ENCODE data around the gene ACAP3. TPM values are rescaled to one million over a fixed set of nuclear protein-coding genes. Genes with fewer than 3 reads are reported as not detected.

The ACAP3 gene
- total RNA-seq, 1 experiment from 2014 or later = 28.1 TPM

Small RNAs within 50 kb of the gene (small RNA-seq; reads per million reads assigned to genes)
- gene MIR6726 = not detected

Other genes with a start within 250 kb of the ACAP3 start
- not detected in 2 replicates for gene RNF223, start 233.6 kb downstream of the ACAP3 start, total RNA-seq (2014; rRNA removed; shearing (Covaris generic); ENCODE audit: low replicate concordance)
- 10.2 and 10.4 TPM in 2 replicates for gene C1orf159, start 191.8 kb downstream of the ACAP3 start, total RNA-seq (2014; rRNA removed; shearing (Covaris generic); ENCODE audit: low replicate concordance)
- 0.18 TPM in 1 of 2 replicates, not detected in the other for gene TTLL10, start 134.1 kb downstream of the ACAP3 start, total RNA-seq (2014; rRNA removed; shearing (Covaris generic); ENCODE audit: low replicate concordance)
- gene TNFRSF18, start 101.3 kb downstream of the ACAP3 start, total RNA-seq (2014; rRNA removed; shearing (Covaris generic); ENCODE audit: low replicate concordance) = 0.30 and 0.90 TPM in 2 replicates
- gene TNFRSF4, start 93.8 kb downstream of the ACAP3 start, total RNA-seq (2014; rRNA removed; shearing (Covaris generic); ENCODE audit: low replicate concordance) = not detected in 2 replicates
- gene SDF4, start 75.9 kb downstream of the ACAP3 start, total RNA-seq (2014; rRNA removed; shearing (Covaris generic); ENCODE audit: low replicate concordance) = 25.6 and 42.0 TPM in 2 replicates
- 8.6 and 17.7 TPM in 2 replicates for gene B3GALT6, start 75.7 kb downstream of the ACAP3 start, total RNA-seq (2014; rRNA removed; shearing (Covaris generic); ENCODE audit: low replicate concordance)
- gene C1QTNF12, start 61.2 kb downstream of the ACAP3 start, total RNA-seq (2014; rRNA removed; shearing (Covaris generic); ENCODE audit: low replicate concordance) = 2.2 and 2.5 TPM in 2 replicates
- 46.1 and 59.3 TPM in 2 replicates for gene UBE2J2, start 34.1 kb downstream of the ACAP3 start, total RNA-seq (2014; rRNA removed; shearing (Covaris generic); ENCODE audit: low replicate concordance)
- gene SCNN1D, start 27.5 kb downstream of the ACAP3 start, total RNA-seq (2014; rRNA removed; shearing (Covaris generic); ENCODE audit: low replicate concordance) = 1.2 and 1.4 TPM in 2 replicates
- gene PUSL1, start 667 bp upstream of the ACAP3 start, total RNA-seq (2014; rRNA removed; shearing (Covaris generic); ENCODE audit: low replicate concordance) = 14.9 and 45.1 TPM in 2 replicates
- gene INTS11, start 16.7 kb upstream of the ACAP3 start, total RNA-seq (2014; rRNA removed; shearing (Covaris generic); ENCODE audit: low replicate concordance) = 69.8 and 168 TPM in 2 replicates
- gene CPTP, start 16.9 kb upstream of the ACAP3 start, total RNA-seq (2014; rRNA removed; shearing (Covaris generic); ENCODE audit: low replicate concordance) = 35.0 and 74.7 TPM in 2 replicates
- gene TAS1R3, start 23.4 kb upstream of the ACAP3 start, total RNA-seq (2014; rRNA removed; shearing (Covaris generic); ENCODE audit: low replicate concordance) = 49.2 and 82.6 TPM in 2 replicates
- gene DVL1, start 41.5 kb upstream of the ACAP3 start, total RNA-seq (2014; rRNA removed; shearing (Covaris generic); ENCODE audit: low replicate concordance) = 36.0 and 104 TPM in 2 replicates
- gene MXRA8, start 50.6 kb upstream of the ACAP3 start, total RNA-seq (2014; rRNA removed; shearing (Covaris generic); ENCODE audit: low replicate concordance) = not detected in 2 replicates
- gene AURKAIP1, start 67.3 kb upstream of the ACAP3 start, total RNA-seq (2014; rRNA removed; shearing (Covaris generic); ENCODE audit: low replicate concordance) = 49.1 and 150 TPM in 2 replicates
- gene CCNL2, start 91.4 kb upstream of the ACAP3 start, total RNA-seq (2014; rRNA removed; shearing (Covaris generic); ENCODE audit: low replicate concordance) = 97.9 and 152 TPM in 2 replicates
- 136 and 151 TPM in 2 replicates for gene MRPL20, start 99.4 kb upstream of the ACAP3 start, total RNA-seq (2014; rRNA removed; shearing (Covaris generic); ENCODE audit: low replicate concordance)
- gene ANKRD65, start 113.3 kb upstream of the ACAP3 start, total RNA-seq (2014; rRNA removed; shearing (Covaris generic); ENCODE audit: low replicate concordance) = not detected in 2 replicates
- not detected in 2 replicates for gene VWA1, start 127.8 kb upstream of the ACAP3 start, total RNA-seq (2014; rRNA removed; shearing (Covaris generic); ENCODE audit: low replicate concordance)
- gene ATAD3C, start 141.8 kb upstream of the ACAP3 start, total RNA-seq (2014; rRNA removed; shearing (Covaris generic); ENCODE audit: low replicate concordance) = 0.51 TPM in 1 of 2 replicates, not detected in the other
- 13.9 and 37.2 TPM in 2 replicates for gene ATAD3B, start 163.8 kb upstream of the ACAP3 start, total RNA-seq (2014; rRNA removed; shearing (Covaris generic); ENCODE audit: low replicate concordance)
- 12.5 and 52.1 TPM in 2 replicates for gene ATAD3A, start 204.2 kb upstream of the ACAP3 start, total RNA-seq (2014; rRNA removed; shearing (Covaris generic); ENCODE audit: low replicate concordance)
- 2.6 TPM in 1 of 2 replicates, not detected in the other for gene TMEM240, start 232.7 kb upstream of the ACAP3 start, total RNA-seq (2014; rRNA removed; shearing (Covaris generic); ENCODE audit: low replicate concordance)